Measurements from ENCODE around the gene MLYCD.

The MLYCD gene

GRCh38 chr16:83886199-83886971 is 12.5 kb upstream of the MLYCD start:
- 96% methylated on average over 12 of the region's 13 CpGs for WGBS (ENCODE audit: insufficient coverage)
- ChIA-PET CTCF (interaction anchor here (0.7 to 1.0 kb wide), 2 partner anchors 11 to 60 kb away, joined by 3 read pairs; no protein-coding TSS in a partner anchor), POLR2A (no interaction called here)

DNA sequence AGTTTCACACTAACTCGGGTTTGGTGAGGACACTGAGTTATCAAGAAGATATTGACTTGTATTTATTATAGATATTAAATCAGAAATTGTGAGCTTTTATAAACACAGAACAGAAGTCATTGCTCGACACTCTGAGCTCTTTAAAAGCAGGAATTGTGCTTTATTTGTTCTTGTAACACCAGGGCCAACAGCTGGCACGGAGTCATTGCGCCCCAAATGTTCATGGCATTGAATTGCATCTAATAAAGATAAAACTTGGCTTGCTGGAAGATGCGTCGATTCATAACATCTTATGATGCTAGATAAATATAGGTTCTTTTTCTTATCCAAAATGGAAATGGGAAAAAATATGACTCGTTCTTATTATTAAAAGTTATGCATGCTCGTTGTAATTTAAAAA is 11.8 kb upstream of the MLYCD start:
- H3K4me1 ChIP-seq (ENCODE audit: control extremely low read depth in 1 of 4, control insufficient read depth in 4 of 4, insufficient read depth in 4 of 4, low read length in 3 of 4), result no peaks in the 10 kb centered on the region
- H3K36me3 ChIP-seq (ENCODE audit: control insufficient read depth in 4 of 4, insufficient read depth in 4 of 4, low read length in 3 of 4), result no peaks in the 10 kb centered on the region
- H3K27ac ChIP-seq (ENCODE audit: insufficient read depth in 1 of 2, low read depth in 1 of 2, low read length in 2 of 2, poor library complexity in 1 of 2, severe bottlenecking in 2 of 2), result no peak overlapping the region
- ChIA-PET POLR2A (no interaction called here), CTCF (no interaction called here)
- peak in 2 of 3 donors; percentile 37 to 45 for DNase-seq
- no peaks in the 10 kb centered on the region for H3K27me3 ChIP-seq (replicated peaks in 2 of 5; ENCODE audit: control insufficient read depth in 4 of 5, insufficient read depth in 5 of 5, low read length in 4 of 5)
- WGBS (ENCODE audit: insufficient coverage), result 70% methylated on average over 5 of the region's 8 CpGs
- H3K4me3 ChIP-seq (ENCODE audit: control insufficient read depth in 1 of 7, extremely low read depth in 1 of 7, insufficient read depth in 4 of 7, low read depth in 2 of 7, low read length in 6 of 7), result no peak overlapping the region
- H3K9me3 ChIP-seq (ENCODE audit: control extremely low read depth in 1 of 5, control insufficient read depth in 4 of 5, insufficient read depth in 2 of 5, low read depth in 1 of 5, low read length in 4 of 5), result peaks cover 0 to 14% (median 6%) of the 10 kb centered on the region in 5 experiments

More at GRCh38 chr16:83886199-83886971, 12.5 kb upstream of the MLYCD start:
- no peak for DNase-seq
- Histone ChIP-seq H3K27me3 (replicated peaks in 2 of 5; ENCODE audit: control insufficient read depth in 4 of 5, insufficient read depth in 5 of 5, low read length in 4 of 5) (no peaks in the 10 kb centered on the region), H3K9me3 (ENCODE audit: control extremely low read depth in 1 of 5, control insufficient read depth in 4 of 5, insufficient read depth in 2 of 5, low read depth in 1 of 5, low read length in 4 of 5) (peaks cover 0 to 8% (median 0%) of the 10 kb centered on the region in 5 experiments), H3K36me3 (ENCODE audit: control insufficient read depth in 4 of 4, insufficient read depth in 4 of 4, low read length in 3 of 4) (no peaks in the 10 kb centered on the region), H3K4me3 (ENCODE audit: control insufficient read depth in 1 of 7, extremely low read depth in 1 of 7, insufficient read depth in 4 of 7, low read depth in 2 of 7, low read length in 6 of 7) (no peak overlapping the region), H3K27ac (ENCODE audit: insufficient read depth in 1 of 2, low read depth in 1 of 2, low read length in 2 of 2, poor library complexity in 1 of 2, severe bottlenecking in 2 of 2) (no peak overlapping the region), H3K4me1 (ENCODE audit: control extremely low read depth in 1 of 4, control insufficient read depth in 4 of 4, insufficient read depth in 4 of 4, low read length in 3 of 4) (no peaks in the 10 kb centered on the region)

DNA sequence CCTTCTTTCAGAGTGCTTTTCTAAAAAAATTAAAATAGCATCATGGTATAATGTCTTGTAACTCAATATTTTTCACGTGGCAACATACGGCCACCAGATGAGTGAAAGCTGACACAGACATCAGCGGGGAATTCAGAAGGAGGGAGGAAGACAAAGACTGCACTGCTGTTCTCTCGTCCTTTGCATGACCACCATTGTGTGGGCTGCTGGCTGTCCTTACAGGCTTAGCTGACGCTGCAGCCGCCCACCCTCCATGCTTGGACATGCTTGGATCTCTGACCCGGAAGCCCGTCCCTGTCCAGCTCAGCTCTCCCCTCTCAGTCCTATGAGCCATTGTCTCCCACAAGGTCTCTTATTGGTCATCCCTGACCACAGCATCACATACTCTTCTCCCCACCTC is 11.4 kb upstream of the MLYCD start:
- Histone ChIP-seq H3K4me1 (ENCODE audit: control extremely low read depth in 1 of 4, control insufficient read depth in 4 of 4, insufficient read depth in 4 of 4, low read length in 3 of 4) (no peaks in the 10 kb centered on the region), H3K9me3 (ENCODE audit: control extremely low read depth in 1 of 5, control insufficient read depth in 4 of 5, insufficient read depth in 2 of 5, low read depth in 1 of 5, low read length in 4 of 5) (peaks cover 2 to 17% (median 7%) of the 10 kb centered on the region in 5 experiments), H3K27me3 (replicated peaks in 2 of 5; ENCODE audit: control insufficient read depth in 4 of 5, insufficient read depth in 5 of 5, low read length in 4 of 5) (no peaks in the 10 kb centered on the region), H3K27ac (ENCODE audit: insufficient read depth in 1 of 2, low read depth in 1 of 2, low read length in 2 of 2, poor library complexity in 1 of 2, severe bottlenecking in 2 of 2) (no peak overlapping the region), H3K4me3 (ENCODE audit: control insufficient read depth in 1 of 7, extremely low read depth in 1 of 7, insufficient read depth in 4 of 7, low read depth in 2 of 7, low read length in 6 of 7) (no peak overlapping the region), H3K36me3 (ENCODE audit: control insufficient read depth in 4 of 4, insufficient read depth in 4 of 4, low read length in 3 of 4) (no peaks in the 10 kb centered on the region)
- 94% methylated on average over 7 of the region's 8 CpGs for WGBS (ENCODE audit: insufficient coverage)
- no peak for DNase-seq
- ChIA-PET CTCF (interaction anchor here (1.6 kb wide), 1 partner anchor 61 kb away, joined by 5 read pairs; no protein-coding TSS in a partner anchor), POLR2A (no interaction called here)

DNA sequence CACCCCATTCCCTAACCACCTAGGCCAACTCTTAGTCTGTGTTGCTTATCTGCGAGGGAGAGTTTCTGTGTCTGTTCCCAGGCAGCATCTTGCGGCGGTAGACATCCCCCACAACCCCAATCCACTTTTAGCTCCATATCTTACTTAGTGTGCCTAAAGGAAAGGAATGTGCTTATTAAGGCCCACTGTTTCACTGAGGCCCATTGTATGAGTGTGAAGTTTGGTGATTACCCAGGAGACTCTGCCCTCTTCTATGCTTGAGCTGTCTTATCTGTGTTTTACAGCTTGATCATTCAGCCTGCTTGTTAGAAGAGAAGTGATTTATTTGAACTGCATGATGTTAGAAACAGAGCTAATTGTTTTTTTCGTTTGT is 10.3 kb upstream of the MLYCD start:
- POLR2A ChIA-PET, result no interaction called here
- H3K4me3 ChIP-seq (ENCODE audit: control insufficient read depth in 1 of 7, extremely low read depth in 1 of 7, insufficient read depth in 4 of 7, low read depth in 2 of 7, low read length in 6 of 7), result no peak overlapping the region
- no peaks in the 10 kb centered on the region for H3K4me1 ChIP-seq (ENCODE audit: control extremely low read depth in 1 of 4, control insufficient read depth in 4 of 4, insufficient read depth in 4 of 4, low read length in 3 of 4)
- H3K36me3 ChIP-seq (ENCODE audit: control insufficient read depth in 4 of 4, insufficient read depth in 4 of 4, low read length in 3 of 4), result no peaks in the 10 kb centered on the region
- H3K27me3 ChIP-seq (replicated peaks in 2 of 5; ENCODE audit: control insufficient read depth in 4 of 5, insufficient read depth in 5 of 5, low read length in 4 of 5), result no peaks in the 10 kb centered on the region
- CTCF ChIA-PET, result interaction anchor here (0.6 to 1.6 kb wide), 4 partner anchors 23 to 864 kb away, joined by 3 to 5 read pairs (median 4); no protein-coding TSS in a partner anchor
- DNase-seq, result peak; percentile 46 to 84 (median 66)
- no CpG with 5 or more reads among the region's 4 CpGs for WGBS (ENCODE audit: insufficient coverage)
- H3K9me3 ChIP-seq (ENCODE audit: control extremely low read depth in 1 of 5, control insufficient read depth in 4 of 5, insufficient read depth in 2 of 5, low read depth in 1 of 5, low read length in 4 of 5), result peaks cover 3 to 23% (median 7%) of the 10 kb centered on the region in 5 experiments
- no peak overlapping the region for H3K27ac ChIP-seq (ENCODE audit: insufficient read depth in 1 of 2, low read depth in 1 of 2, low read length in 2 of 2, poor library complexity in 1 of 2, severe bottlenecking in 2 of 2)

DNA sequence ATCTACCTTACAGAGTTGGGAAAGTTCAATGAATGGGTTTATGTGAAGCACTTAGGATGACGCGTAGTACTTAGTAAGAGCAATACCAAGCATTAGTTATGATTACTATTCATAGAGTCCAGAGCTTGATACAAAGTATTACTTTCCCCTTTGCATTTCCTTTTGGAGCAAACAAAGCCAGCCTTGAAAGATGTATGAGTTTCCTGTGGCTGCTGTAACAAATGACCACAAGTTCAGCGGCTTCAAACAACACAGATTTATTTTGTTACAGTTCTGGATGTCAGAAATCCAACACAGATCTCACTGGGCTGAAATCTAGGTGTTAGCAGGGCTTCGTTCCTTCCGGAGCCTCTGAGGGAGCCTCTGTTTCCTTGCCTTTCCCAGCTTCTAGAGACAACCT is 8.6 kb upstream of the MLYCD start:
- Histone ChIP-seq H3K4me1 (ENCODE audit: control extremely low read depth in 1 of 4, control insufficient read depth in 4 of 4, insufficient read depth in 4 of 4, low read length in 3 of 4) (no peaks in the 10 kb centered on the region), H3K4me3 (ENCODE audit: control insufficient read depth in 1 of 7, extremely low read depth in 1 of 7, insufficient read depth in 4 of 7, low read depth in 2 of 7, low read length in 6 of 7) (no peak overlapping the region), H3K36me3 (ENCODE audit: control insufficient read depth in 4 of 4, insufficient read depth in 4 of 4, low read length in 3 of 4) (no peaks in the 10 kb centered on the region), H3K27me3 (replicated peaks in 2 of 5; ENCODE audit: control insufficient read depth in 4 of 5, insufficient read depth in 5 of 5, low read length in 4 of 5) (no peaks in the 10 kb centered on the region), H3K9me3 (ENCODE audit: control extremely low read depth in 1 of 5, control insufficient read depth in 4 of 5, insufficient read depth in 2 of 5, low read depth in 1 of 5, low read length in 4 of 5) (peaks cover 3 to 23% (median 7%) of the 10 kb centered on the region in 5 experiments), H3K27ac (ENCODE audit: insufficient read depth in 1 of 2, low read depth in 1 of 2, low read length in 2 of 2, poor library complexity in 1 of 2, severe bottlenecking in 2 of 2) (no peak overlapping the region)
- 80% methylated on average over 3 of the region's 5 CpGs for WGBS (ENCODE audit: insufficient coverage)
- ChIA-PET POLR2A (no interaction called here), CTCF (no interaction called here)
- DNase-seq, result no peak

DNA sequence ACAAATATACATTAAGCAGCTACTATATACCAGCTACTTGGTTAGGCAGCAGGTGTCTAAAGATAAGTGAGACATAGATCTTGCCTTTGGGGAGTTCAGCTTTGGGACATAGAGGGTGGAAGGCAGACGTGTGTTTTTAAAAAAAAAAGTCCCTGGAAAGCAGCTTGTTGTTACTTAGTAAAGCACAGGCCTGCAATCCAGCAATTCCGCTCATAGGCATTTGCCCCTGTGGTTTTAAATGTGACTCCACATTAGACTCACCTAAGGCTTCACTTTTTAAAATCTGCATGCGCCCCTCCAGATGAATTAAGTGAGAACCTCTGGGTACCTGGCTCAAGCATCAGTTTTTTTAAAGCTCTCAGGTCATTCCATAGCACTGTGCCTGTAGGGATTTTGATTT is 7.2 kb upstream of the MLYCD start:
- H3K4me3 ChIP-seq (ENCODE audit: control insufficient read depth in 1 of 7, extremely low read depth in 1 of 7, insufficient read depth in 4 of 7, low read depth in 2 of 7, low read length in 6 of 7), result no peak overlapping the region
- peak in 2 of 3 donors; percentile 37 to 47 for DNase-seq
- no peaks in the 10 kb centered on the region for H3K4me1 ChIP-seq (ENCODE audit: control extremely low read depth in 1 of 4, control insufficient read depth in 4 of 4, insufficient read depth in 4 of 4, low read length in 3 of 4)
- no peaks in the 10 kb centered on the region for H3K36me3 ChIP-seq (ENCODE audit: control insufficient read depth in 4 of 4, insufficient read depth in 4 of 4, low read length in 3 of 4)
- CTCF ChIA-PET, result interaction anchor here (1.1 kb wide), 1 partner anchor 14 kb away, joined by 3 read pairs; no protein-coding TSS in a partner anchor
- POLR2A ChIA-PET, result interaction anchor here (0.6 kb wide), 1 partner anchor 613 kb away, joined by 3 read pairs; no protein-coding TSS in a partner anchor
- no peak overlapping the region for H3K27ac ChIP-seq (ENCODE audit: insufficient read depth in 1 of 2, low read depth in 1 of 2, low read length in 2 of 2, poor library complexity in 1 of 2, severe bottlenecking in 2 of 2)
- no peaks in the 10 kb centered on the region for H3K27me3 ChIP-seq (replicated peaks in 2 of 5; ENCODE audit: control insufficient read depth in 4 of 5, insufficient read depth in 5 of 5, low read length in 4 of 5)
- H3K9me3 ChIP-seq (ENCODE audit: control extremely low read depth in 1 of 5, control insufficient read depth in 4 of 5, insufficient read depth in 2 of 5, low read depth in 1 of 5, low read length in 4 of 5), result peaks cover 3 to 23% (median 7%) of the 10 kb centered on the region in 5 experiments
- 100% methylated on average over 2 of the region's 3 CpGs for WGBS (ENCODE audit: insufficient coverage)

DNA sequence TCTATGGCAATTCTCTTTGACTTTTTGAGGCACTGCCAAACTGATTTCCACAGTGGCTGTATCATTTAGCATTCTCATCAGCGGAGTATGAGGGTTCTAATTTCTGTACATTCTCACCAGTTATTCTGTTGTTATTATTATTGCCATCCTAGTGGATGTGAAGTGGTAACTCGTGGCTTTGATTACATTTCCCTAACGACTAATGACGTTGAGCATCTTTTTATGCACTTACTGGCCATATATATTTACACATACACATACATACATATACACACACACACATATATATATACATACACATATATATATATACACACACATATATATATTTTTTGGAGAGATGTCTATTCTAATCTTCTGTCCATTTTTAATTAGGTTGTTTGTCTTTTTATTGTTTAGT is 3.7 kb upstream of the MLYCD start:
- POLR2A ChIA-PET, result no interaction called here

More for the DNA sequence above, 3.7 kb upstream of the MLYCD start:
- Histone ChIP-seq H3K27ac (ENCODE audit: insufficient read depth in 1 of 2, low read depth in 1 of 2, low read length in 2 of 2, poor library complexity in 1 of 2, severe bottlenecking in 2 of 2) (no peak overlapping the region), H3K36me3 (ENCODE audit: control insufficient read depth in 4 of 4, insufficient read depth in 4 of 4, low read length in 3 of 4) (no peaks in the 10 kb centered on the region), H3K27me3 (replicated peaks in 2 of 5; ENCODE audit: control insufficient read depth in 4 of 5, insufficient read depth in 5 of 5, low read length in 4 of 5) (no peaks in the 10 kb centered on the region), H3K4me1 (ENCODE audit: control extremely low read depth in 1 of 4, control insufficient read depth in 4 of 4, insufficient read depth in 4 of 4, low read length in 3 of 4) (peaks cover 6 to 17% (median 13%) of the 10 kb centered on the region in 4 experiments), H3K9me3 (ENCODE audit: control extremely low read depth in 1 of 5, control insufficient read depth in 4 of 5, insufficient read depth in 2 of 5, low read depth in 1 of 5, low read length in 4 of 5) (peaks cover 3 to 23% (median 7%) of the 10 kb centered on the region in 5 experiments), H3K4me3 (ENCODE audit: control insufficient read depth in 1 of 7, extremely low read depth in 1 of 7, insufficient read depth in 4 of 7, low read depth in 2 of 7, low read length in 6 of 7) (no peak overlapping the region)
- CTCF ChIA-PET, result no interaction called here
- no CpG with 5 or more reads among the region's 4 CpGs for WGBS (ENCODE audit: insufficient coverage)
- DNase-seq, result no peak
